Ishikawa (cell line): ENCODE results near the gene FYTTD1.

ENCODE experiments used
- CREB1 ChIP-seq: IDR thresholded peaks from 2 replicates; pipeline ENCODE4 v1.6.1; 2012; ENCODE audit warnings: low read depth
- EP300 ChIP-seq: IDR thresholded peaks from 2 replicates; pipeline ENCODE4 v1.6.1; 2012; ENCODE audit warnings: borderline replicate concordance
- NFIC ChIP-seq: IDR thresholded peaks from 2 replicates; pipeline ENCODE4 v1.6.1; 2012
- RAD21 ChIP-seq: IDR thresholded peaks from 2 replicates; pipeline ENCODE4 v1.6.1; 2012; ENCODE audit warnings: low read depth
- TAF1 ChIP-seq: IDR thresholded peaks from 2 replicates; pipeline ENCODE4 v1.6.1; 2012; ENCODE audit warnings: low read depth, mild to moderate bottlenecking
- TCF12 ChIP-seq: IDR thresholded peaks from 2 replicates; pipeline ENCODE4 v1.6.1; 2012; ENCODE audit warnings: low read depth
- TF ChIP-seq, protein P1 (sequence below): IDR thresholded peaks from 2 replicates; pipeline ENCODE4 v1.6.1; 2012; ENCODE audit warnings: low read depth, mild to moderate bottlenecking

DNA sequence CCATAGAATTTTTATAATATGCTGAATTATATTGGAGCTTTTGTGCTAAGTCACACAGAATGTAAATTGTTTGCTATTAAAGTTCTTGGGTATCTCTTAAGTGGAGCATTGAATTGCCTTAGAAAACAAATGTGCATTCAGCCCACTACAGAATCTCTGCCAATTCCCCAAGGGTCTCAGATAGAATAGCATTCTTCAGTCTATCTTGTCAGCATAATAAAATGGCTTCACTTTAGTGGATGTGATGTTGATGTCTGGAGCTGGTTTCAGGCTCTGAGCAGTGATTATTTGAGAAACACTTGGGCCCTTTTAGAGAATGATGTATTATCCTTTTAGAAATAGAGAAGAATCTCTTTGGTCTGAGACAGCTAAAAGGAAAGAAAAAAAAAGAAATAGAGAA is 86.6 kb downstream of the FYTTD1 start:
- TF ChIP-seq TAF1 (no peak), RAD21 (no peak), NFIC (no peak), EP300 (no peak), TCF12 (no peak), CREB1 (no peak)
- TF ChIP-seq, protein P1, sequence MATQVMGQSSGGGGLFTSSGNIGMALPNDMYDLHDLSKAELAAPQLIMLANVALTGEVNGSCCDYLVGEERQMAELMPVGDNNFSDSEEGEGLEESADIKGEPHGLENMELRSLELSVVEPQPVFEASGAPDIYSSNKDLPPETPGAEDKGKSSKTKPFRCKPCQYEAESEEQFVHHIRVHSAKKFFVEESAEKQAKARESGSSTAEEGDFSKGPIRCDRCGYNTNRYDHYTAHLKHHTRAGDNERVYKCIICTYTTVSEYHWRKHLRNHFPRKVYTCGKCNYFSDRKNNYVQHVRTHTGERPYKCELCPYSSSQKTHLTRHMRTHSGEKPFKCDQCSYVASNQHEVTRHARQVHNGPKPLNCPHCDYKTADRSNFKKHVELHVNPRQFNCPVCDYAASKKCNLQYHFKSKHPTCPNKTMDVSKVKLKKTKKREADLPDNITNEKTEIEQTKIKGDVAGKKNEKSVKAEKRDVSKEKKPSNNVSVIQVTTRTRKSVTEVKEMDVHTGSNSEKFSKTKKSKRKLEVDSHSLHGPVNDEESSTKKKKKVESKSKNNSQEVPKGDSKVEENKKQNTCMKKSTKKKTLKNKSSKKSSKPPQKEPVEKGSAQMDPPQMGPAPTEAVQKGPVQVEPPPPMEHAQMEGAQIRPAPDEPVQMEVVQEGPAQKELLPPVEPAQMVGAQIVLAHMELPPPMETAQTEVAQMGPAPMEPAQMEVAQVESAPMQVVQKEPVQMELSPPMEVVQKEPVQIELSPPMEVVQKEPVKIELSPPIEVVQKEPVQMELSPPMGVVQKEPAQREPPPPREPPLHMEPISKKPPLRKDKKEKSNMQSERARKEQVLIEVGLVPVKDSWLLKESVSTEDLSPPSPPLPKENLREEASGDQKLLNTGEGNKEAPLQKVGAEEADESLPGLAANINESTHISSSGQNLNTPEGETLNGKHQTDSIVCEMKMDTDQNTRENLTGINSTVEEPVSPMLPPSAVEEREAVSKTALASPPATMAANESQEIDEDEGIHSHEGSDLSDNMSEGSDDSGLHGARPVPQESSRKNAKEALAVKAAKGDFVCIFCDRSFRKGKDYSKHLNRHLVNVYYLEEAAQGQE: no peak
